GM12874 (cell line): ENCODE measurements around the gene NCBP2.

Experiments
- TF ChIP-seq, protein P1 (sequence below): IDR thresholded peaks from 2 replicates; pipeline ENCODE4 v1.5.1; 2011; ENCODE audit warnings: low read depth, mild to moderate bottlenecking, control low read depth, low read length, moderate library complexity; ENCODE audit not compliant: insufficient read depth

Gene NCBP2

DNA sequence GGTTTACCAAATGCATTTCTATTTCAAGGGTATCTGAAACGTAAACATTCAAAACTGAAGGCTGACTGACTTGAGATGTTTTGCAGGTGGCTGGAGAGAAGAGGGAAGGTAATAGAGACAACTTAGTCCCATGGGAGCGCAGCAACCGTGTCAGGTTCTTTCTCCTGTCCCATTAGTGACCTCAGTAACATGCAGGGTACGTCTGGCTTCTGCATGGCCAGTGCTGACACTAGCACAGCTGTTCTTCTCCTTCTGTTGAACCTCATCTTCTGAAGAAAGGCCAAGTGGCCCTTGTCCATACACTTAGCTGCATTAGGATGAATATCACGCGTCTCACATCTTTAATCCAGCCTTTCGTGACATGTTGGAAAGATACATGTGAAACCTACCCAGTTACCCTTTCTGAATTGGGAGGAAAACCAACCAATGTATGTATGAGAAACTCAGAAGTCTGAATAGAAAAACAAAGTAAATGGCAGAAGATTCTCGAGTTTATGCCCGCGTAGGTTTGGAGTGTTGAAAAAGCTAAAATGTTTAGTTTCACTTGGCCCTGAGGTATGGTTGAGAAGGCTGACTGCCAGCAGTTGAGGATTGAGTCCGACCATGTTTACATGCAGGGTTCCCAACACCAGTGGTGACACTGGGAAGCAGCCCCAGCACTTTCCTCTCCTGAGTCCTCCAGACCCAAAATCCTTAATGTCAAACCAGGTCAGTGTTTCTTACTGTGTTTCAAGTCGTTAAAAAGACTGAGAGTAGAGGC is 10.3 kb downstream of the NCBP2 start:
- TF ChIP-seq, protein P1, sequence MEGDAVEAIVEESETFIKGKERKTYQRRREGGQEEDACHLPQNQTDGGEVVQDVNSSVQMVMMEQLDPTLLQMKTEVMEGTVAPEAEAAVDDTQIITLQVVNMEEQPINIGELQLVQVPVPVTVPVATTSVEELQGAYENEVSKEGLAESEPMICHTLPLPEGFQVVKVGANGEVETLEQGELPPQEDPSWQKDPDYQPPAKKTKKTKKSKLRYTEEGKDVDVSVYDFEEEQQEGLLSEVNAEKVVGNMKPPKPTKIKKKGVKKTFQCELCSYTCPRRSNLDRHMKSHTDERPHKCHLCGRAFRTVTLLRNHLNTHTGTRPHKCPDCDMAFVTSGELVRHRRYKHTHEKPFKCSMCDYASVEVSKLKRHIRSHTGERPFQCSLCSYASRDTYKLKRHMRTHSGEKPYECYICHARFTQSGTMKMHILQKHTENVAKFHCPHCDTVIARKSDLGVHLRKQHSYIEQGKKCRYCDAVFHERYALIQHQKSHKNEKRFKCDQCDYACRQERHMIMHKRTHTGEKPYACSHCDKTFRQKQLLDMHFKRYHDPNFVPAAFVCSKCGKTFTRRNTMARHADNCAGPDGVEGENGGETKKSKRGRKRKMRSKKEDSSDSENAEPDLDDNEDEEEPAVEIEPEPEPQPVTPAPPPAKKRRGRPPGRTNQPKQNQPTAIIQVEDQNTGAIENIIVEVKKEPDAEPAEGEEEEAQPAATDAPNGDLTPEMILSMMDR, result no peak

DNA sequence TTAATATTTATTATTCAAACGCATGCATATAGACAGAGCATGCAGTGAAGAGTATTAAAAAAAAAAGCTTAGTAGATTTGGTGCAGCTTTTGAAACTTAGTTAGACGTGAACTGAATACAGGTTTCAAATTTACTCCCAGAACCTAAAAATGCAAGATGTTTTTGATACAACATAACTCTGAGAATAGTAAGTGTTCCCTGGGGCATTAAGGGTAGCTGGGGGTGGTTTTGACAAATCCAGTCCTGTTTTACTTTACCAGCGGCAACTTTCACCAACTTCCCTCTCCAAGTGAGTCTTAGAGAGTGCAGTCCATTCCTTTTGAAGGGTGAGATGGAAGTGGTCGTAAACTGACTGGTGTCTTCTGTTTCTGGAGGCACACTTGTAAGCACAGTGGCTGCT is 11.2 kb downstream of the NCBP2 start:
- TF ChIP-seq, protein P1, result no peak

DNA sequence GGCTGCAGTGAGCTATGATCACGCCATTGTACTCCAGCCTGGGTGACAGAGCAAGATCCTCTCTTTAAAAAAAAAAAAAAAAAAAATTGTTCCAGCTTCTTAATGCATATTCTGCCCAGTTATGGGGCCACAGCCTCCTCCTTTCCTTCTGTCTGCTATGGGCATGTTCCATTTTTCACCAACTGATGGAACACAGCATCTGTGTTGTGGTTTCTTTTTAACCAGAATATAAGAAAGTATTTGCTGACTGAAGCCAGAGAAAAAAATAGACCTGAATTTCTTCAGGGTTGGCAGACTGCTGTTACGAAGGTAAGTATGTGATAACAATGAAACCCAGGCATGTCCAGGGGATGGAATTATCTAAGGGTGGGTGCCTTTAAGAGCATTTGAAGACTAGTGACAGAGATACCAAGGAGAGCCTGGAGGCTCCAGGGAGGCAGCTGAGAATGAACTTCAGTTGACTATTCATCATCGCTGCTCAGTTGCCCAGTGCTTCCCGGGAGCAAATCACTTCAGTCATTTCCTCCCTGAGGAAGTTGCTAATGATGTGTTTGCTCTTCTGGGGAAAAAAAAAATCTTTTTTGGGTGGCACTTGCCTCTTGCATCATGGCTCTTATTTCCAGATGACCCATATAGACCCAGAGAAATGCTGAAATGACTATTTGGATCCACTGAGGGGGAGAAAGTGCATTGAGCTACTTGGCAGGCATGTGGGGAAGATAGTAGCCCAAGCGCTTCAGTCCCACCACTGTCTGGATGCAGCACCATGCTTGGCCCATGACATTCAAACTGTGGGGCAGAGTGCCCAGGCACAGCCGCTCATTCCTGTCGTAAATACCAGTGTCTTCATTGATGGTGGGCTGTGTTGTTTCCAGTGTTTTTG is 14.5 kb downstream of the NCBP2 start:
- TF ChIP-seq, protein P1, result no peak

DNA sequence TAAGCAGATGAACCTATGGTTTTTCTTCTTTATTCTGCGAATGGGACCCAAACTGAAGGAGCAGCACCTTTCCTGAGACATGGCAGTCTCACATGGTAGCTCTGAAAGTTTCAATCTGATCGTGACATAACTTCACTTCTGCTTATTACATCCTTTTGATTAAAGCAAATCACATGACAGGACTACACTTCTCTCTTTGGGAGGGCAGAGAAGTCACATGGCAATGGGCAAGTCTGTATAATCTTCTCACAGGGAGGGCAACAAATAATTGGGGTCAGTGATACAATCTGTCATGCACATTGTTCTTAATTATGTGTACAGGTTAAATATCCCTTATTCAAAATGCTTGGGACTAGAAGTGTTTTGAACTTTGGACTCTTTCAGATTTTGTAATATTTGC is 21.6 kb downstream of the NCBP2 start:
- TF ChIP-seq, protein P1, result no peak

DNA sequence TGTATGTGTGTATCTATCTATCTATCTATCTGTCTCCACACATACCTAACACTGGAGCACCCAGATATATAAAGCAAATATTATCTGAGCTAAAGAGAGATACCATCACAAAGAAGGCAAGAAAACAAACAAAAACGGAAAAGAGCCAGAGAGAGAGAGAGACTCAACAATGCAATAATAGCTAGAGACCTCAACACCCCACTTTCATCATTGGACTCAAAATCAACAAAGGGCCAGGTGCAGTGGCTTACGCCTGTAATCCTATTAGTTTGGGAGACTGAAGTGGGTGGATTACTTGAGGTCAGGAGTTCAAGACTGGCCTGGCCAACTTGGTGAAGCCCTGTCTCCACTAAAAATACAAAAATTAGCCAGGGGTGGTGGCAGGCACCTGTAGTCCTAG is 23.4 kb downstream of the NCBP2 start:
- TF ChIP-seq, protein P1, result no peak

DNA sequence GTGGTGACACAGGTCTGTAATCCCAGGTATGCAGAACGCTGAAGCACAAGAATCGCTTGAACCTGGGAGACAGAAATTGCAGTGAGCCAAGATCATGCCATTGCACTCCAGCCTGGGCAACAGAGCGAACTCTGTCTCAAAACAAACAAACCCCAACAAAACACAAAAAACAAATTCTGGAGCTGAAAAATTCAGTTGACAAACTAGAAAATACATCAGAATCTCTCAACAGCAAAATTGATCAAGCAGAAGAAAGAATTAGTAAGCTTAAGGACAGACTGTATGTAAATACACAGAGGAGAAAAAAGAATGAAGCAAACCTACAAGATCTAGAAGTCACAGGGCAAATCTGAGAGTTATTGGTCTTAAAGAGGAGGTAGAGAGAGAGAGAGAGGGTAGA is 25.3 kb downstream of the NCBP2 start:
- TF ChIP-seq, protein P1, result no peak

DNA sequence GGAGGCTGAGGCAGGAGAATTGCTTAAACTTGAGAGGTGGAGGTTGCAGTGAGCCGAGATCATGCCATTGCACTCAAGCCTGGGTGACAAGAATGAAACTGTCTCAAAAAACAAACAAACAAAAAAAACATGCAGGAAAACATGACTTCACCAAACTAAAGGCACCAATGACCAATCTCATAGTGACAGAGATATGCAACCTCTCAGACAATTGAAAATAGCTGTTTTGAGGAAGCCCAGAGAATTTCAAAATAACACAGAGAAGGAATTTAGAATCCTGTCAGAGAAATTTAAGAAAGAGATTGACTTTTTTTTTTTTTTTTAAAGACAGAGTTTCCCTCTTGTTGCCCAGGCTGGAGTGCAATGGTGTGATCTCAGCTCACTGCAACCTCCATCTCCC is 26.1 kb downstream of the NCBP2 start:
- TF ChIP-seq, protein P1, result no peak
